Osteoblast (primary cell): ENCODE results near the gene CHRD. TPM values are rescaled to one million over a fixed set of nuclear protein-coding genes. Genes with fewer than 3 reads are reported as not detected.
A peak's percentile ranks its signal among the peaks of the same experiment; 100 is the strongest.

Source experiments
- DNase-seq: peaks from one replicate; pipeline ENCODE4 v3.0.0; 2011; ENCODE audit warnings: low spot score, mixed read lengths; ENCODE audit not compliant: insufficient read length; ENCODE audit errors: missing footprints
- H2AFZ ChIP-seq: 2 replicates; pipeline ENCODE4 v1.6.0; 2011; ENCODE audit warnings: mild to moderate bottlenecking, low read length
- H3K27ac ChIP-seq: 2 replicates; pipeline ENCODE4 v1.5.1; 2011; ENCODE audit warnings: mild to moderate bottlenecking, low read depth, low read length, moderate library complexity
- H3K27me3 ChIP-seq: 2 replicates; pipeline ENCODE4 v1.6.0; 2012; ENCODE audit warnings: mild to moderate bottlenecking, control low read depth, inconsistent platforms, low read length, moderate library complexity; ENCODE audit not compliant: insufficient read depth
- H3K36me3 ChIP-seq: 2 replicates; pipeline ENCODE4 v1.5.1; 2011; ENCODE audit warnings: mild to moderate bottlenecking, low read length, control low read depth, moderate library complexity; ENCODE audit not compliant: insufficient read depth
- H3K4me1 ChIP-seq: 2 replicates; pipeline ENCODE4 v1.5.1; 2011; ENCODE audit warnings: mild to moderate bottlenecking, low read length, control low read depth, moderate library complexity; ENCODE audit not compliant: insufficient read depth
- H3K4me2 ChIP-seq: 2 replicates; pipeline ENCODE4 v1.6.0; 2011; ENCODE audit warnings: mild to moderate bottlenecking, low read length; ENCODE audit not compliant: insufficient read depth
- H3K4me3 ChIP-seq: fragments of 200-600 bp; sonication (generic); 3 replicates; pipeline ENCODE4 v1.5.1; 2012; ENCODE audit warnings: mild to moderate bottlenecking, low read length, inconsistent platforms; ENCODE audit not compliant: insufficient read depth
- H3K79me2 ChIP-seq: 2 replicates; pipeline ENCODE4 v1.6.0; 2012; ENCODE audit warnings: mild to moderate bottlenecking, low read length, control low read depth, inconsistent platforms; ENCODE audit not compliant: insufficient read depth
- H3K9me3 ChIP-seq: 2 replicates; pipeline ENCODE4 v1.5.1; 2011; ENCODE audit warnings: low read depth, low read length, control low read depth
- H4K20me1 ChIP-seq: 2 replicates; pipeline ENCODE4 v1.6.0; 2012; ENCODE audit warnings: mild to moderate bottlenecking, low read length, control low read depth; ENCODE audit not compliant: insufficient read depth
- CTCF ChIP-seq: IDR thresholded peaks from 2 replicates; pipeline ENCODE4 v1.5.1; 2011; ENCODE audit warnings: mild to moderate bottlenecking, low read depth, low read length, moderate library complexity; ENCODE audit errors: extremely low read depth
- total RNA-seq: library from RNA; depleted of rRNA; stranded (reverse); fragments of >200 nt; gene quantifications from 2 replicates; pipeline ENCODE4 v1.2.3, GENCODE V29; 2012

CHRD gene
- total RNA-seq, 1 donor: 0.36 TPM

GRCh38 chr3:184414418-184415202 is 34.8 kb downstream of the CHRD start:
- no peaks in the 10 kb centered on the region for H3K36me3 ChIP-seq
- H3K79me2 ChIP-seq: no peaks in the 10 kb centered on the region
- H4K20me1 ChIP-seq: no peaks in the 10 kb centered on the region
- no peak overlapping the region for H3K27ac ChIP-seq
- H3K4me2 ChIP-seq: no peak overlapping the region
- peaks cover 4% of the 10 kb centered on the region for H3K9me3 ChIP-seq
- TF ChIP-seq CTCF: no peak
- no peak overlapping the region for H2AFZ ChIP-seq
- H3K4me3 ChIP-seq: no peak overlapping the region
- peaks cover 3% of the 10 kb centered on the region for H3K27me3 ChIP-seq
- no peaks in the 10 kb centered on the region for H3K4me1 ChIP-seq
- DNase-seq: no peak

- no peak for DNase-seq
- no peak overlapping the region for H3K4me3 ChIP-seq
Measured at GRCh38 chr3:184415203-184415490, 35.3 kb downstream of the CHRD start.

GRCh38 chr3:184417619-184418327 is 37.9 kb downstream of the CHRD start:
- no peaks in the 10 kb centered on the region for H3K36me3 ChIP-seq
- peak; percentile 87 for TF ChIP-seq CTCF
- H4K20me1 ChIP-seq: no peaks in the 10 kb centered on the region
- no peaks in the 10 kb centered on the region for H3K9me3 ChIP-seq
- H3K4me3 ChIP-seq: no peak overlapping the region
- H3K27me3 ChIP-seq: peaks cover 6% of the 10 kb centered on the region
- no peak overlapping the region for H2AFZ ChIP-seq
- H3K27ac ChIP-seq: no peak overlapping the region
- H3K79me2 ChIP-seq: no peaks in the 10 kb centered on the region
- H3K4me1 ChIP-seq: no peaks in the 10 kb centered on the region
- no peak overlapping the region for H3K4me2 ChIP-seq
- no peak for DNase-seq

More at GRCh38 chr3:184415203-184415490, 35.3 kb downstream of the CHRD start:
- peaks cover 4% of the 10 kb centered on the region for H3K9me3 ChIP-seq
- no peaks in the 10 kb centered on the region for H3K4me1 ChIP-seq
- no peak overlapping the region for H3K4me2 ChIP-seq
- H3K79me2 ChIP-seq: no peaks in the 10 kb centered on the region
- no peaks in the 10 kb centered on the region for H3K36me3 ChIP-seq
- no peak overlapping the region for H2AFZ ChIP-seq
- no peak overlapping the region for H3K27ac ChIP-seq
- no peak for TF ChIP-seq CTCF
- H4K20me1 ChIP-seq: no peaks in the 10 kb centered on the region
- peaks cover 8% of the 10 kb centered on the region for H3K27me3 ChIP-seq

- Histone ChIP-seq H3K4me1 (no peaks in the 10 kb centered on the region), H4K20me1 (no peaks in the 10 kb centered on the region), H3K9me3 (no peaks in the 10 kb centered on the region), H3K27ac (no peak overlapping the region), H3K4me3 (no peak overlapping the region), H3K79me2 (no peaks in the 10 kb centered on the region), H3K36me3 (no peaks in the 10 kb centered on the region), H2AFZ (no peak overlapping the region), H3K27me3 (peaks cover 8% of the 10 kb centered on the region), H3K4me2 (no peak overlapping the region)
- TF ChIP-seq CTCF: no peak
- no peak for DNase-seq
Measured at GRCh38 chr3:184419171-184419570, 39.3 kb downstream of the CHRD start.
